ENCODE results near the gene CYBB. TPM values are rescaled to one million over a fixed set of nuclear protein-coding genes. Genes with fewer than 3 reads are reported as not detected.

Gene CYBB
- total and polyA plus RNA-seq, 11 donors: 1.4 to 180 (median 8.3) TPM

- H3K27ac ChIP-seq: peak overlapping the region in 1 of 12 donors; percentile 53
- H3K9me3 ChIP-seq: no peaks in the 10 kb centered on the region
- 64 to 89% (median 80%) methylated on average over 2 of the region's 2 CpGs for WGBS, 4 donors
- intact Hi-C loops (cut with DNase I): no loop called here
- no peaks in the 10 kb centered on the region for H3K27me3 ChIP-seq
- ATAC-seq: no peak
- H3K4me3 ChIP-seq: no peak overlapping the region
- DNase-seq: no peak
- H3K4me1 ChIP-seq: peaks cover 0 to 54% (median 0%) of the 10 kb centered on the region in 12 donors
- H3K36me3 ChIP-seq: peaks cover 0 to 22% (median 0%) of the 10 kb centered on the region in 9 donors
- TF ChIP-seq POLR2A (IDR thresholded peaks at IDR 0.05) (no peak), CTCF (IDR thresholded peaks at IDR 0.05) (no peak)
Observed at GRCh38 chrX:37799936-37800335, 20.1 kb downstream of the CYBB start.

GRCh38 chrX:37800717-37801116 lies 20.9 kb downstream of the CYBB start:
- Histone ChIP-seq H3K36me3 (peaks cover 0 to 25% (median 0%) of the 10 kb centered on the region in 9 donors), H3K4me3 (no peak overlapping the region), H3K27ac (peak overlapping the region in 1 of 12 donors; percentile 69), H3K9me3 (no peaks in the 10 kb centered on the region), H3K4me1 (peaks cover 0 to 54% (median 0%) of the 10 kb centered on the region in 12 donors), H3K27me3 (no peaks in the 10 kb centered on the region)
- TF ChIP-seq CTCF (IDR thresholded peaks at IDR 0.05): no peak
- TF ChIP-seq POLR2A (IDR thresholded peaks at IDR 0.05): no peak
- DNase-seq (no peak), ATAC-seq (peak in 1 of 4 donors; percentile 34)
- intact Hi-C loops (cut with DNase I): no loop called here

GRCh38 chrX:37802028-37802427 lies 22.2 kb downstream of the CYBB start:
- peak in 1 of 4 donors; percentile 53 for ATAC-seq
- H3K9me3 ChIP-seq: no peaks in the 10 kb centered on the region
- H3K36me3 ChIP-seq: peaks cover 0 to 31% (median 0%) of the 10 kb centered on the region in 9 donors
- H3K27ac ChIP-seq: no peak overlapping the region
- DNase-seq: no peak
- no peak overlapping the region for H3K4me3 ChIP-seq
- TF ChIP-seq CTCF (IDR thresholded peaks at IDR 0.05) (no peak), POLR2A (IDR thresholded peaks at IDR 0.05) (no peak)
- H3K4me1 ChIP-seq: peaks cover 0 to 47% (median 0%) of the 10 kb centered on the region in 12 donors
- intact Hi-C loops (cut with DNase I): no loop called here
- no peaks in the 10 kb centered on the region for H3K27me3 ChIP-seq

GRCh38 chrX:37803057-37803456 lies 23.2 kb downstream of the CYBB start:
- WGBS, 4 donors: 58 to 92% (median 75%) methylated on average over 2 of the region's 2 CpGs
- ATAC-seq: no peak

More at GRCh38 chrX:37803057-37803456, 23.2 kb downstream of the CYBB start:
- Histone ChIP-seq H3K4me3 (no peak overlapping the region), H3K9me3 (no peaks in the 10 kb centered on the region), H3K27me3 (no peaks in the 10 kb centered on the region), H3K36me3 (peaks cover 0 to 31% (median 0%) of the 10 kb centered on the region in 9 donors), H3K27ac (peak overlapping the region in 1 of 12 donors; percentile 57), H3K4me1 (peaks cover 0 to 37% (median 0%) of the 10 kb centered on the region in 12 donors)
- no peak for DNase-seq
- TF ChIP-seq CTCF (IDR thresholded peaks at IDR 0.05): no peak
- TF ChIP-seq POLR2A (IDR thresholded peaks at IDR 0.05): no peak
- intact Hi-C loops (cut with DNase I): no loop called here
